Rectal smooth muscle tissue (tissue), 1 donor: ENCODE measurements around the gene PRAC1.
A peak's percentile ranks its signal among the peaks of the same experiment; 100 is the strongest.

ENCODE experiments used
- H3K27ac ChIP-seq: one replicate; pipeline ENCODE4 v1.7.0; 2013; ENCODE audit warnings: low read depth, low read length, inconsistent platforms
- H3K27me3 ChIP-seq: one replicate; pipeline ENCODE4 v1.7.0; 2013; ENCODE audit warnings: low read length; ENCODE audit not compliant: control insufficient read depth, insufficient read depth
- H3K36me3 ChIP-seq: one replicate; pipeline ENCODE4 v1.7.0; 2013; ENCODE audit warnings: low read length; ENCODE audit not compliant: control insufficient read depth, insufficient read depth
- H3K4me1 ChIP-seq: one replicate; pipeline ENCODE4 v1.7.0; 2013; ENCODE audit warnings: low read length; ENCODE audit not compliant: control insufficient read depth, insufficient read depth
- H3K4me3 ChIP-seq: one replicate; pipeline ENCODE4 v1.7.0; 2013; ENCODE audit warnings: low read length
- H3K9ac ChIP-seq: one replicate; pipeline ENCODE4 v1.7.0; 2013; ENCODE audit warnings: low read length

PRAC1 gene

DNA sequence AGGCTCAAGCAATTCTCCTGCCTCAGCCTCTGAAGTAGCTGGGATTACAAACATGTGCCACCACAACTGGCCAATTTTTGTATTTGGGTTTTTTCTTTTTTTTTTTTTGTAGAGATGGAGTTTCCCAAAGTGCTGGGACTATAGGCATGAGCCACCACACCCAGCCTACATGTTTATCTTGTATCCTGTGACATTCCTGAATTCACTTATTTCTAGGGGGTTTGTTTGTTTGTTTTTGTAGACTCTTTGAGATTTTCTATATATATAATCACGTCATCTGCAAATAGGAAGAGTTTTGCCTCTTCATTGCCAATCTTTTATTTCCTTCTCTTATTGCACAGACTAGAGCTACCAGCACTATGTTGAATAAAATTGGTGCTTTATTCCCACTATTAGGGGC lies 29.1 kb downstream of the PRAC1 start:
- H3K36me3 ChIP-seq, result no peaks in the 10 kb centered on the region
- no peak overlapping the region for H3K4me3 ChIP-seq
- H3K27me3 ChIP-seq, result no peaks in the 10 kb centered on the region
- no peak overlapping the region for H3K27ac ChIP-seq
- no peaks in the 10 kb centered on the region for H3K4me1 ChIP-seq
- no peak overlapping the region for H3K9ac ChIP-seq

DNA sequence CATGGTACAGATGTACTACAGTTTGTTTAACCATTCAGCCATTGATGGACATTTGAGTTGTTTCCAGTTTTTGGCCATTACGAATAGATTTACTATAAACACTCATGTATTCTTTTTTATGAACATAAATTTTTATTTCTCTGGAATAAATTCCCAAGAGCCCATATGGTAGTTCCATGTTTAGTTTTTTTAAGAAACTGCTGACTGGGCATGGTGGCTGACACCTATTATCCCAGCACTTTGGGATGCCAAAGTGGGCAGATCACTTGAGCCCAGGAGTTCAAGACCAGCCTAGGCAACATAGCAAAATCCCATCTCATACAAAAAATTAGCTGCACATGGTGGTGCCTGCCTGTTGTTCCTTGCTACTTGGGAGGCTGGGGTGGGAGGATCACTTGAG lies 30.3 kb downstream of the PRAC1 start:
- Histone ChIP-seq H3K36me3 (no peaks in the 10 kb centered on the region), H3K27me3 (no peaks in the 10 kb centered on the region)

DNA sequence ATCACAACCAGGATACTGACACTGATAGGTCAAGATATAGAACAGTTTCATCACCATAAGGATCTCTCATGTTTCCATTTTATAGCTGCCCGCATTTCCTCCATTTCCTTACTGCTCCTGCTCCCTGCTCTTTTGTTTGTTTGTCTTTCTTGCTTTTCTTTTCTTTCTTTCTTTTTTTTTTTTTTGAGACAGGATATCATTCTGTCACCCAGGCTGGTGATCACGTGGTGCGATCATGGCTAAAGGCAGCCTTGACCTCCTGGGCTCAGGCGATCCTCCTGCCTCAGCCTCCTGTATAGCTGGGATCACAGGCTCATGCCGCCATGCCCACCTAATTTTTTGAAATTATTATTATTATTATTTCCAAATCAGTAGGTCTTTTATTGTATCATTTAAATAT lies 31.7 kb downstream of the PRAC1 start:
- Histone ChIP-seq H3K4me3 (no peak overlapping the region), H3K36me3 (no peaks in the 10 kb centered on the region), H3K4me1 (no peaks in the 10 kb centered on the region), H3K27me3 (no peaks in the 10 kb centered on the region), H3K27ac (no peak overlapping the region), H3K9ac (no peak overlapping the region)

More for the DNA sequence above, 30.3 kb downstream of the PRAC1 start:
- Histone ChIP-seq H3K9ac (no peak overlapping the region), H3K27ac (no peak overlapping the region), H3K4me3 (no peak overlapping the region), H3K4me1 (no peaks in the 10 kb centered on the region)

DNA sequence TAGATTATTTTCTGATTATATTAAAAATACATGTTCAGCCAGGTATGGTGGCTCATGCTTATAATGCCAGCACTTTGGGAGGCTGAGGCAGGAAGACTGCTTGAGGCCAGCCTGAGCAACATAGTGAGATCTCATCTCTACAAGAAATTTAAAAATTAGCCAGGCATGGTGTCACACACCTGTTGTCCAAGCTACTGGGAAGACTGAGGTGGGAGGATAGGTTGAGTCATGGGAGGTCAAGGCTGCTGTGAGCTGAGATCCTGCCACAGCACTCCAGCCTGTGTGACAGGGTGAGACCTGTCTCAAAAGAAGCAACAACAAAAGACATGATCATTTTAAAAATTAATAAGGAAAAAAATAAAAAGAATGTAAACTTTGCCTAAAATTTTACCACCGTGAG lies 40.7 kb downstream of the PRAC1 start:
- Histone ChIP-seq H3K9ac (no peak overlapping the region), H3K36me3 (no peaks in the 10 kb centered on the region), H3K4me3 (no peak overlapping the region), H3K27me3 (peaks cover 4% of the 10 kb centered on the region), H3K27ac (no peak overlapping the region), H3K4me1 (no peaks in the 10 kb centered on the region)

DNA sequence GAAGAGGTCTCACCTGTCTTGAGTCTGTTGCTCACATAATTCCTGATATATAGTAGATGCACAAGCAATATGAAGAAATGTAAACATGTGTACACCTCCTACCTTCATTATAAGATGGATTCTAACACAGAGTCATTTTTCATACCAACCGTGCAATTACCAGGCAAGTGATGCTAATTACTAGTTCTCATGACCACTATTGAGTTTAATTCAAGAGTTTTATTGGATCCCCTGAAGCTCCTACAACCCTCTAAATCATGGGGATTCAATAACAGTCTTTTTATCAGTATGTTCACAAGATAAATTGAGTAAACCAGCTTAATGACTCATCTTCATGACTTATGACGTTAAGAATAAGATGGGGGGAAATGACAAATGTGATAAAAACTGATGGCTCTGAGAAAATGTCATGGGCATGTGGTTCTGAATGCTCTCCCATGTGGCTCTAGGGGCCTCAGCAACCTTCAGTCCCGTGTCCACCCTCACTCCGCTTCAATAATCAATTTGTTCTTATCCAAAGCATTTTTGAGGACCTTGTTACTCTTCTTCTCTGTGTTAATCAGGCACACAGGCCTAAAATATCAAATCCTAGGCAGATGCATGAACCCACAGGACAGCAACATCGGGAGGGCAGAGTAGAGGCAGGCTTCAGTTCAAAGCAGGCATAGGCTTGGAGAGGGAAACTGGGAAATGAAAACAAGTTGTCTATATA lies 42.8 kb downstream of the PRAC1 start:
- peaks cover 4% of the 10 kb centered on the region for H3K27me3 ChIP-seq
- no peak overlapping the region for H3K9ac ChIP-seq
- no peak overlapping the region for H3K27ac ChIP-seq
- no peaks in the 10 kb centered on the region for H3K4me1 ChIP-seq
- H3K36me3 ChIP-seq, result no peaks in the 10 kb centered on the region
- H3K4me3 ChIP-seq, result no peak overlapping the region

DNA sequence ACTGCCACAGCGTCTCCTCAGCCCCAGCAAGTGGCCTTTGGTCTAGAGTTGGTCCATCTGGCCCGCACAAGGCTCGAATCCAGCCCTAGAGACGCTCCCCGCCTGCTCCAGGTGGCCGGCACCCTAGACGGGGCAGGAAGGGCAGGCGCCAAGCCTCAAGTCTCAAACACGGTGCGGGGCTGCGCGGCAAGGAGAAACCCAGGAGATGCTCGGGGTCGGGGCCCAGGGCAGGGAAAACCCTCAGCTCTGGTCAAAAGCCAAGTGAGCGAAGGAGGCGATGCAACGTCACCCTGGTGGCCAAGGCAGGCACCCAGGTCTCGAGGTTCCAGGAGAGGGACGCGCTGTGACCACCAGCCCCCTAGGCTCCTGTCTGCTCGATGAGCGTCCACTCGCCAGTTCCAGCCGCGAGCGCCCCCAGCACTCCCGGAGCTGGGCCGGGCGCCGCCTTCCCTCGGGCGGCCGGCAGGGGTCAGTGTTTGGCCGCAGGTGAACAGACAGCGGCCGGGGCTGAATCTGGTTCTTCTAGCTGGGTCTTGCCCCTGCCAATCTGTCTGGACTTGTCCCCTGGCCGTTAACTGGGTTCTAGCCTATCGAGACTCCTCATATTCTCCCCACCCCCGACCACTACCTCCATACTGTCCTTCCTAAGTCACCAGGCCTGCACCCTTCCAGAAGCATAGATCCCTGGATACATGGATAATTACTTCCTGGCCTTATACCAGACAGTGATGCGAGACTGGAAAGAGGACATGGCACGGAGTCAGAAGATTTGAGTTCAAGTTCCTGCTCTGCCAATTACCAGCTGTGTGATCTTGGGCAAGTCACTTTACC lies 44.0 kb downstream of the PRAC1 start:
- Histone ChIP-seq H3K4me3 (peak overlapping the region; percentile 52), H3K4me1 (no peaks in the 10 kb centered on the region), H3K27me3 (peaks cover 4% of the 10 kb centered on the region), H3K27ac (no peak overlapping the region), H3K9ac (no peak overlapping the region), H3K36me3 (no peaks in the 10 kb centered on the region)

DNA sequence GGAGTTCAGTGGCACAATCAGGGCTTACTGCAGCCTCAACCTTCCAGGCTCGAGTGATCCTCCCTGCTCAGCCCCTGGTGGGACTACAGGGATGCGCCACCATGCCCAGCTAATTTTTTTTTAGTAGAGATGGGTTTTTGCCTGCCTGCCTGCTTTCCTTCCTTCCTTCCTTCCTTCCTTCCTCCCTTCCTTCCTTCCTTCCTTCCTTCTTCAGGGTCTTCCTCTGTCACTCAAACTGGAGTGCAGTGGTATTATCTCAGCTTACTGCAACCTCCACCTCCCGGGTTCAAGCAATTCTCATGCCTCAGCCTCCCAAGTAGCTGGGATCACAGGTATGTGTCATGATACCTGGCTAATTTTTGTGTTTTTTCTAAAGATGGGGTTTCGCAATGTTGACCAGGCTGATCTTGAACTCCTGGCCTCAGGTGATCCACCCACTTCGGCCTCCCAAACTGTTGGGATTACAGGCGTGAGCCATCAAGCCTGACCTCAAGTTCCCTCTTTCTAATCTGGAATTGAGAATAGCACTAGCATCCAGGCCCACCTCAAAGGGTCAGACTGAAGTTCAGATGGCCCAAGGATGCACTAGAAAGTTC lies 45.3 kb downstream of the PRAC1 start:
- Histone ChIP-seq H3K4me3 (no peak overlapping the region), H3K27ac (no peak overlapping the region), H3K9ac (no peak overlapping the region), H3K27me3 (peaks cover 4% of the 10 kb centered on the region), H3K4me1 (no peaks in the 10 kb centered on the region), H3K36me3 (no peaks in the 10 kb centered on the region)

DNA sequence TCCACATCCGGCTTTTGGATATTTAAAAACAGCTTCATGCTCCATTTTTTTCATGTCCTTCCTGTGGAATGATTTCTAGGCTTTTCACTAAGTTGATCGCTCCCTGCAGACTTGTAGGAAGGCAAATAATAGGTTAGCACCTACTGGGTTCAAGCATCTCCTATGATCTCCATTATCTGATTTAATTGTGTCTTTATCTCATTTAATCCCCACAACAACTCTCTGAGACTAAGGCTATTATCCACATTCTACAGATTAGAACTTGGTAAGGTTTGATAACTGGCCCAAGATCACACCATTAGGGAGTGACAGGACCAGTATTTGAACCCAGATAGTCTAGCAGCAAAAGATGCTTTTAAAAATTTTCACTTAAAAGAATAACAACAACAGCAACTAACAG lies 50.0 kb downstream of the PRAC1 start:
- Histone ChIP-seq H3K4me3 (peak overlapping the region; percentile 53), H3K9ac (no peak overlapping the region), H3K4me1 (peaks cover 3% of the 10 kb centered on the region), H3K36me3 (no peaks in the 10 kb centered on the region), H3K27ac (no peak overlapping the region), H3K27me3 (no peaks in the 10 kb centered on the region)
